ENCODE results near the gene ERN1. TPM values are rescaled to one million over a fixed set of nuclear protein-coding genes. Genes with fewer than 3 reads are reported as not detected.
A peak's percentile ranks its signal among the peaks of the same experiment; 100 is the strongest.

ERN1 gene
- total and polyA plus RNA-seq, 2 of the 8 experiments (the other 6 are each of a cell fraction or from before 2014, with no cell fraction given), result 1.8 to 3.9 TPM

DNA sequence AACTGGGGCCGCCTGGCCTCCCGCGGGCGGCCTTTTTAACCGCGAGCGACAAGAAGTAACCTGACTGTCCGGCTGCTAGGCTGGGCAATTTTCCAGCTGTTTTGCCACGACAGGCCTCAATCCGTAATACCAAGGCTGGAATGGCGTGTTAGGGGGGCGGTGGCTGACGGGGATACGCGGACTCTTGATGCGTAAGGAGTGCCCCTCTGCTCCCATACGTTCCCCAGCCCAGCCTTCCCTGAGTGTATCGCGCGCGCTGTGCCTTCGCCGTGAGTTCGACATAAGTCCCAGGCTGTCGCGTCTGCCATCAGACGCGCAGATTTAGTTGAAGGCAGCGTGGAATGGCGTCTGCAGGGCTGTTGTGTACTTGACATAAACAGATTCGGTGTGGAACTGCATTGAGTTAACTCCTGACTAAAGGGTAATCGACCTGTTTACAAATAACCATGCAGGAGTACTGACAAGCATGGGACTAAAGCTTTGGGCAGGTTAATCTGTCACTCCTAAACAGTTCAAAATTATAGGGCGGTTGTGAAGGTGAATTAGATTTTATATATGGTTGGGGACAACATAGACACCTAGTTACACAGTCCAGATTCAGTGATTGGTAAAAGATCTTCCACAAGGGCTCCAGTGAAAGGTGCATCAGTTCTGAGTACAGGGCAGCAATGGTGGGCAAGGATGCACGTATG is 16.6 kb upstream of the ERN1 start (continued):
- TF ChIP-seq GABPA (IDR thresholded peaks at IDR 0.05; ENCODE audit: borderline replicate concordance, insufficient read depth, low read length) (no peak), EP300 (IDR thresholded peaks at IDR 0.05; ENCODE audit: borderline replicate concordance in 1 of 2, low read depth in 2 of 2, low read length in 2 of 2) (no peak), TAF7 (optimal IDR thresholded peaks at IDR 0.05; ENCODE audit: borderline replicate concordance, low read depth, low read length) (peak; percentile 87), MAFK (IDR thresholded peaks at IDR 0.05; ENCODE audit: low read depth, low read length) (no peak), FOSL1 (IDR thresholded peaks at IDR 0.05; ENCODE audit: insufficient read depth, low read depth, low read length) (no peak), YY1 (IDR thresholded peaks at IDR 0.05; ENCODE audit: low read depth, low read length) (peak; percentile 27; the same call in 1 of the 2 replicates), BRCA1 (IDR thresholded peaks at IDR 0.05; ENCODE audit: low read depth, low read length) (no peak), CBX5 (IDR thresholded peaks at IDR 0.05; ENCODE audit: low read depth, low read length) (no peak), JUND (IDR thresholded peaks at IDR 0.05; ENCODE audit: low read length) (no peak), SIX5 (IDR thresholded peaks at IDR 0.05; ENCODE audit: low read depth, low read length) (no peak), ASH2L (IDR thresholded peaks at IDR 0.05; ENCODE audit: low read length) (no peak), POLR2A (IDR thresholded peaks at IDR 0.05; ENCODE audit: control extremely low read depth in 1 of 2, low read depth in 2 of 2, low read length in 2 of 2) (peak in 1 of 2 experiments; percentile 74; a peak in 2 of 3 replicates), BCL11A (IDR thresholded peaks at IDR 0.05; ENCODE audit: low read depth in 2 of 2, low read length in 2 of 2) (no peak), ATF2 (IDR thresholded peaks at IDR 0.05; ENCODE audit: low read length) (no peak), SP4 (IDR thresholded peaks at IDR 0.05; ENCODE audit: low read length) (no peak), CREB1 (IDR thresholded peaks at IDR 0.05) (no peak), USF2 (IDR thresholded peaks at IDR 0.05; ENCODE audit: low read length) (no peak; the same call in 1 of the 2 replicates), NANOG (IDR thresholded peaks at IDR 0.05; ENCODE audit: insufficient read depth, low read depth, low read length, poor library complexity, severe bottlenecking) (no peak), SIN3A (conservative IDR thresholded peaks at IDR 0.05 in 1 of 2, IDR thresholded peaks at IDR 0.05 in 1 of 2; ENCODE audit: low read depth in 1 of 2, low read length in 2 of 2) (peak; percentile 39 to 50; a peak in 1 of 4 replicates), TEAD4 (IDR thresholded peaks at IDR 0.05; ENCODE audit: low read depth, low read length) (no peak), SP1 (IDR thresholded peaks at IDR 0.05; ENCODE audit: low read depth, low read length) (no peak), HDAC2 (IDR thresholded peaks at IDR 0.05; ENCODE audit: borderline replicate concordance in 1 of 2, low read depth in 2 of 2, low read length in 2 of 2) (0 out of 4 replicates have a peak, but pooled peaks of 1 of the 2 experiments have one; percentile 79)
